Heart left ventricle (tissue), 16 donors: ENCODE results near the gene PRPF6. TPM values are rescaled to one million over a fixed set of nuclear protein-coding genes. Genes with fewer than 3 reads are reported as not detected.

Experiments
- ATAC-seq, 4 donors: fragments of 200-7000 bp; cut with Tn5 transposase; one replicate each; pipeline ENCODE4 v1.9.1; 2020 to 2022; ENCODE audit warnings: moderate library complexity in 4 of 4, mild to moderate bottlenecking in 3 of 4, moderate number of reproducible peaks in 1 of 4
- DNase-seq, 5 donors: peaks; one replicate each; pipeline ENCODE4 v3.0.0-alpha.2; 2020
- H3K27ac ChIP-seq, 12 donors: fragments of 200-600 bp; sonication (generic) in 4 of 12; one replicate each; pipeline versions ENCODE4 v1.5.0 to v1.8.0; 2016 to 2022; ENCODE audit warnings: mild to moderate bottlenecking in 2 of 12
- H3K27me3 ChIP-seq, 9 donors: fragments of 200-600 bp; sonication (generic) in 2 of 9; one replicate each; pipeline versions ENCODE4 v1.5.1 to v1.8.0; 2016 to 2022; ENCODE audit warnings: mild to moderate bottlenecking in 3 of 9
- H3K36me3 ChIP-seq, 9 donors: fragments of 200-600 bp; sonication (generic) in 2 of 9; one replicate each; pipeline versions ENCODE4 v1.5.0 to v1.8.0; 2018 to 2022; ENCODE audit warnings: mild to moderate bottlenecking in 2 of 9
- H3K4me1 ChIP-seq, 12 donors: fragments of 200-600 bp; sonication (generic) in 4 of 12; one replicate each; pipeline versions ENCODE4 v1.5.0 to v1.8.0; 2016 to 2022; ENCODE audit warnings: mild to moderate bottlenecking in 3 of 12
- H3K4me3 ChIP-seq, 12 donors: fragments of 200-600 bp; sonication (generic) in 4 of 12; one replicate each; pipeline versions ENCODE4 v1.5.0 to v1.8.0; 2017 to 2022; ENCODE audit warnings: mild to moderate bottlenecking in 9 of 12, moderate library complexity in 4 of 12
- H3K9me3 ChIP-seq, 12 donors: fragments of 200-600 bp; sonication (generic) in 4 of 12; one replicate each; pipeline versions ENCODE4 v1.5.0 to v1.8.0; 2016 to 2022; ENCODE audit warnings: mild to moderate bottlenecking in 1 of 12
- POLR2A ChIP-seq, 2 donors: fragments of 450-650 bp; IDR thresholded peaks; one replicate each; pipeline ENCODE4 v1.6.1; 2017; ENCODE audit warnings: antibody characterized with exemption in 2 of 2, mild to moderate bottlenecking in 2 of 2, moderate library complexity in 2 of 2
- WGBS, 4 donors: extraction: QIAGEN DNeasy Blood & Tissue Kit in 2 of 4; methylation state at CpG; one replicate each; pipeline versions ENCODE4 v1.1.5 to v1.1.7; 2013 to 2018; 5-methylcytosine and 5-hydroxymethylcytosine counted together
- intact Hi-C, 10 donors: fragments of 100-400 bp; cut with DNase I; formaldehyde crosslinking; loops; one replicate each; pipeline versions ENCODE4 v1.11.1 to v1.14.2; 2022
- polyA plus RNA-seq, 2 donors: library from polyadenylated mRNA; stranded (reverse); fragments of 200-250 nt; gene quantifications; one replicate each; pipeline ENCODE4 v1.2.3, GENCODE V29; 2013
- total RNA-seq, 9 donors: library from RNA; depleted of rRNA in 2 of 9; stranded (reverse); fragments of >200 nt in 2 of 9; fragmentation: NEBNext Ultra II Directional in 3 of 9; extraction: Animal tissue kit (Norgen Biotek cat#: 25700) in 3 of 9; gene quantifications; one replicate each; pipeline versions ENCODE4 v1.1.0 to v1.2.4, GENCODE V29; 2016 to 2023
- TF ChIP-seq, protein P1 (sequence below), 12 donors: fragments of 200-600 bp; sonication (generic) in 4 of 12; IDR thresholded peaks; one replicate each; pipeline versions ENCODE4 v1.5.0 to v1.8.0; 2018 to 2022; ENCODE audit warnings: antibody characterized with exemption in 12 of 12, mild to moderate bottlenecking in 5 of 12
- donor health status: ischemic (EF 13 %, LVEDD 7.1; RV severe dilation, severe dysfunction).
- donor health status: healthy with polysubstance abuse.
- donor health status: DM: no; HTN: yes; CAD: no.
- donor health status: DM: no; HTN: no; CAD: no.
- donor health status: ischemic (EF 25% LVEDD 6.9; RV normal size, moderate dysfunction).
- donor health status: ischemic (EF 25% LVEDD 5.7; RV mildly dilated, moderate dysfunction).
- donor health status: healthy.
- donor health status: DM: yes; HTN: yes; CAD: no.
- donor health status: ischemic (EF 35%, LVEDD 5.7; RV mildly dilated, moderate dysfunction).
- donor health status: nonischemic (EF 11% LVEDD 7.7; RV severe dilation, severe dysfunction).
- donor health status: DM: yes; HTN: yes; CAD: no.
- donor health status: PGD.
- donor health status: ischemic (EF 29% LVEDD 5.4; RV normal size, mild dysfunction).
- donor health status: nonischemic (EF 23%, LVEDD 6.1; RV moderate dilation, normal function).

PRPF6 gene
- total and polyA plus RNA-seq, 11 donors: 31.0 to 62.6 (median 47.6) TPM

DNA sequence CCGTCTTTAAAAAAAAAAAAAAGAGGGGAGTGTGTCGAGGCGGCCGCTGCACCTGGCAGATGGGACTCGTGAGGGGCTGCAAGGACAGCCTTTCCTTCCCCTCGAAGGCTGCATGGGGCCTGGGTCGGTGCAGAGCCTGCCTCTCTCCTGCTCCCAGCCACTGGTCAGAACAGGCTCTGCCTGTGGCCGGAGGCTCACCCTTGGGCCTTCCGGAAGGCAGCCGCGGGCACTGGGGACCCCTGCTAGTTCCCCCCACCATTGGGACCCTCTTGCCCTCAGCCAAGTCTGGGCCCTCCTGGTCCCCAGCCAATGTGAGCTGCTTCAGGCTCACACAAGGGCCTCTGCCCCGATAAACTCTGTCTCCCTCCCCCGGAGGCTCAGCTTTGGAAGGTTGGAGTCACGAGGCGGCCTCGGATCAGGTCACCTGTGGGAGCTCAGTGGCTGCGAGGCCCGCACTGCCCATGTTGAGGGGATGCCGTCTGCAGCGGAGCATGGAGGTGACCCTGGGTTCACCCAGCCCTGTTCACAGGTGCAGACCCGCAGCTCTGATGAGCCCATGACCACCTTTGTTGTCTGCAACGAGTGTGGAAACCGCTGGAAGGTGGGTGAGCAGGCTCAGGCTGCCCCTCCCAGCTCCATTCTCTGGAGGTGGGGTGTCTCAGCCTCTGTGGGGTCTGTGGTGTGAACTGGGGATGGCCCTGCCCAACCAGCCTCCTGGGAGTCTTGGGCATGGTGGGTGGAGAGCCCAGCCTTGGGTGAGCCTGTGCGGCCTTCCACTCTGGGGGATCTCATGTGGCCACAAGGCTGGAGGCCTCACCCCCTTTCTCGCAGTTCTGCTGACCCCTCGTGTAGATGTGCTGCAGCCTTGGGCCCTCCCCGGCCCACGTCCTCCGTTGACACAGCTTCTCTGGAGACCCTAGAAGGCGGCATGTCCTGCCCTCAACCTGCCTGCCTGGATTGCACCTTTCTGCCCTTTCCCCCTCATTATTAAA lies 90.7 kb downstream of the PRPF6 start:
- no peak overlapping the region for H3K4me3 ChIP-seq
- ATAC-seq (no peak), DNase-seq (no peak)
- H3K27me3 ChIP-seq: no peaks in the 10 kb centered on the region
- no peak for TF ChIP-seq POLR2A (IDR thresholded peaks at IDR 0.05)
- TF ChIP-seq, protein P1, sequence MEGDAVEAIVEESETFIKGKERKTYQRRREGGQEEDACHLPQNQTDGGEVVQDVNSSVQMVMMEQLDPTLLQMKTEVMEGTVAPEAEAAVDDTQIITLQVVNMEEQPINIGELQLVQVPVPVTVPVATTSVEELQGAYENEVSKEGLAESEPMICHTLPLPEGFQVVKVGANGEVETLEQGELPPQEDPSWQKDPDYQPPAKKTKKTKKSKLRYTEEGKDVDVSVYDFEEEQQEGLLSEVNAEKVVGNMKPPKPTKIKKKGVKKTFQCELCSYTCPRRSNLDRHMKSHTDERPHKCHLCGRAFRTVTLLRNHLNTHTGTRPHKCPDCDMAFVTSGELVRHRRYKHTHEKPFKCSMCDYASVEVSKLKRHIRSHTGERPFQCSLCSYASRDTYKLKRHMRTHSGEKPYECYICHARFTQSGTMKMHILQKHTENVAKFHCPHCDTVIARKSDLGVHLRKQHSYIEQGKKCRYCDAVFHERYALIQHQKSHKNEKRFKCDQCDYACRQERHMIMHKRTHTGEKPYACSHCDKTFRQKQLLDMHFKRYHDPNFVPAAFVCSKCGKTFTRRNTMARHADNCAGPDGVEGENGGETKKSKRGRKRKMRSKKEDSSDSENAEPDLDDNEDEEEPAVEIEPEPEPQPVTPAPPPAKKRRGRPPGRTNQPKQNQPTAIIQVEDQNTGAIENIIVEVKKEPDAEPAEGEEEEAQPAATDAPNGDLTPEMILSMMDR (IDR thresholded peaks at IDR 0.05): no peak
- WGBS, 4 donors: 88 to 92% (median 90%) methylated on average over 28 to 30 of the region's 30 CpGs
- intact Hi-C loops: no loop called here
- no peaks in the 10 kb centered on the region for H3K9me3 ChIP-seq
- peaks cover 0 to 10% (median 0%) of the 10 kb centered on the region in 12 donors for H3K4me1 ChIP-seq
- H3K36me3 ChIP-seq: peaks cover 0 to 43% (median 20%) of the 10 kb centered on the region in 9 donors
- H3K27ac ChIP-seq: no peak overlapping the region

DNA sequence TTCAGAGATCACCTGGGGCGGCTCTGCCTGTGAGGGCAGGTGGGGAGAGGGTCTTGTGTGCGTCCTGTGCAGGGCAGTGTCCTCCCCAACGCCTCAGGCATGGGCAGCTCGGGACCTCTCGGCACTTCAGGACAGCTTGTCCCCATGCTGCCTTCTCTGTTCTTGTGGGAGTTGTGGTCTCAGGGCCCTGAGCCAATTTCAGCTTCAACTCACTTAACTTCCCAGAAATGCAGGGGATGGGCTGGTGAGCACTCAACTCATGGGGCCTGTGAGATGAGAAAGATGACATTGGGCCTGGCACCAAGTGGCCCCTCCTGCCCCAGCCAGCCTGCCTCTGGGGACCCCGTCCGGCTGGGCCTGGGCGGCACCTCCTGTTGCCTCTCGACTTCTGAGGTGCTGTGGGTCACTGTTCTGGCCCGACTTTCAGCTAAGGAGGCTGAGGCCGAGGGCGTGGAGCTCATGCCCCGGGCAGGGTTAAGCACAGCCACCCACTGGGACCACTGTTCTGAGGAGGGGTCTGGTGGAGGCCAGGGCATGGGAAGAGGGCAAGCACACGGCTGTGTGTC lies 91.6 kb downstream of the PRPF6 start:
- Histone ChIP-seq H3K27ac (no peak overlapping the region), H3K9me3 (no peaks in the 10 kb centered on the region), H3K27me3 (no peaks in the 10 kb centered on the region), H3K4me3 (no peak overlapping the region), H3K4me1 (peaks cover 0 to 11% (median 0%) of the 10 kb centered on the region in 12 donors), H3K36me3 (peaks cover 0 to 43% (median 20%) of the 10 kb centered on the region in 9 donors)
- WGBS, 4 donors: 72 to 87% (median 83%) methylated on average over 5 to 14 of the region's 14 CpGs
- ATAC-seq: no peak
- no peak for TF ChIP-seq POLR2A (IDR thresholded peaks at IDR 0.05)
- TF ChIP-seq, protein P1 (IDR thresholded peaks at IDR 0.05): no peak
- no peak for DNase-seq
- intact Hi-C loops: no loop called here

DNA sequence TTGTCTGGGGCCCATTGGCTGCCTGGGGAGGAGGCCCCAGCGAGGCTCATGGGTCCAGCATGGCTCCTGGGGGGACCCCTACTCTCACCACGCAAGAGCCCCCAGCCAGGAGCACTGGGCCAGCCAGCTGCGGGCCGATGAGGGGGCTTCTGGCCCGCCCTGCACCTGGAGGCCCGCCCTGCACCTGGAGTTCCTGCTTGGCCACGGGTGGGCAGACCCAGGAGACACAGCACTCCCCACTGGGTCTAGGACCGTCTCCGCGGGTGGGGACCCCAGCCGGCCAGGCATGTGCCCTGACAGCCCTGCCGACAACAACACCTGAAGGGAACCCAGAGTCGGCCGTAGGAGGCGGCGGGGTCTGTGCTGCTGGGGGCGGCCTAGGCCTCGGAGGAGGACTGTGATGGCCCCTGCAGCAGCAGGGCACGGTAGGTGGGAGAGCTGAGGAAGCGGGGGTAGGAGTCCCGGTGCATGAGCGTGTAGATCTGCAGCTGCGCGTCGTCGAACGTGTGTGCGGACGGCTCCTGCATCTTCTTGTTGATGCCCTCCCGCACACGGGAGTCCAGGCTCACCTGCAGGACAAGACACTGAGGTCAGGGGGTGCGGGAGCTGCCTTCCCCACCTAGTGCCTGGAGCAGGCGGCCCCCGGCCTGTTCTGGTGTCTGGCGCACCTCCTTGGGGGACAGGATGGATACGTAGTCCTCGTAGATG lies 92.7 kb downstream of the PRPF6 start:
- Histone ChIP-seq H3K27ac (no peak overlapping the region), H3K4me3 (no peak overlapping the region), H3K9me3 (no peaks in the 10 kb centered on the region), H3K36me3 (peaks cover 0 to 43% (median 20%) of the 10 kb centered on the region in 9 donors), H3K27me3 (no peaks in the 10 kb centered on the region), H3K4me1 (peaks cover 0 to 22% (median 9%) of the 10 kb centered on the region in 12 donors)
- intact Hi-C loops: no loop called here
- TF ChIP-seq, protein P1 (IDR thresholded peaks at IDR 0.05): no peak
- TF ChIP-seq POLR2A (IDR thresholded peaks at IDR 0.05): no peak
- 92 to 96% (median 93%) methylated on average over 35 to 37 of the region's 37 CpGs for WGBS, 4 donors
- no peak for DNase-seq
- no peak for ATAC-seq
